Natural killer cell (primary cell): ENCODE data around the gene SOX10. TPM values are rescaled to one million over a fixed set of nuclear protein-coding genes. Genes with fewer than 3 reads are reported as not detected.

Source experiments
- ATAC-seq, 3 donors: fragments of 150-1000 bp in 2 of 3; fragments of 200-7000 bp in 1 of 3; cut with Tn5 transposase; 1 replicate in 1 of 3; 2 replicates in 2 of 3; pipeline ENCODE4 v1.10.0; 2021; ENCODE audit warnings: mild to moderate bottlenecking in 2 of 3, moderate library complexity in 2 of 3
- DNase-seq, 2 donors: peaks; one replicate each; pipeline versions ENCODE4 v3.0.0 to v3.0.0-alpha.2; 2013 to 2021; ENCODE audit warnings: mixed read lengths in 1 of 2
- H3K27ac ChIP-seq: one replicate; pipeline ENCODE4 v1.5.1; 2013; ENCODE audit warnings: mild to moderate bottlenecking, low read length
- H3K27me3 ChIP-seq: one replicate; pipeline ENCODE4 v1.6.1; 2013; ENCODE audit warnings: low read length; ENCODE audit not compliant: control insufficient read depth, insufficient read depth
- H3K36me3 ChIP-seq: one replicate; pipeline ENCODE4 v1.6.1; 2013; ENCODE audit warnings: low read length; ENCODE audit not compliant: control insufficient read depth, insufficient read depth
- H3K4me1 ChIP-seq: one replicate; pipeline ENCODE4 v1.6.1; 2013; ENCODE audit warnings: low read length; ENCODE audit not compliant: control insufficient read depth, insufficient read depth
- H3K4me3 ChIP-seq: one replicate; pipeline ENCODE4 v1.5.1; 2013; ENCODE audit warnings: low read length
- H3K9me3 ChIP-seq: one replicate; pipeline ENCODE4 v1.6.1; 2013; ENCODE audit warnings: low read length; ENCODE audit not compliant: control insufficient read depth, insufficient read depth
- H3K27ac Mint-ChIP-seq, 2 donors: one replicate each; pipeline ENCODE4 v1.8.0; 2022; ENCODE audit warnings: mild to moderate bottlenecking in 2 of 2, mixed read lengths in 2 of 2, moderate library complexity in 1 of 2
- H3K27me3 Mint-ChIP-seq, 2 donors: one replicate each; pipeline ENCODE4 v1.8.0; 2022; ENCODE audit warnings: low read depth in 2 of 2, mixed read lengths in 2 of 2
- H3K36me3 Mint-ChIP-seq: one replicate; pipeline ENCODE4 v1.8.0; 2022; ENCODE audit warnings: mixed read lengths
- H3K4me1 Mint-ChIP-seq, 2 donors: one replicate each; pipeline ENCODE4 v1.8.0; 2022; ENCODE audit warnings: mixed read lengths in 2 of 2
- H3K4me3 Mint-ChIP-seq: one replicate; pipeline ENCODE4 v1.8.0; 2022; ENCODE audit warnings: mild to moderate bottlenecking, moderate library complexity, mixed read lengths
- H3K9me3 Mint-ChIP-seq, 2 donors: one replicate each; pipeline ENCODE4 v1.8.0; 2022; ENCODE audit warnings: mixed read lengths in 2 of 2
- WGBS: methylation state at CpG from one replicate; pipeline ENCODE4 v1.1.7; 2013; ENCODE audit warnings: missing lambda C conversion rate; ENCODE audit not compliant: insufficient coverage; 5-methylcytosine and 5-hydroxymethylcytosine counted together
- intact Hi-C: fragments of 100-400 bp; cut with micrococcal nuclease; formaldehyde crosslinking; loops from one replicate; pipeline ENCODE4 v1.14.2; 2022
- total RNA-seq, 4 donors: library from RNA; stranded (reverse); fragments of 120-200 nt in 1 of 4; gene quantifications; one replicate each; pipeline versions ENCODE4 v1.2.3 to v1.2.4, GENCODE V29; 2013 to 2022
- TF ChIP-seq, protein P1 (sequence below): fragments of 200-600 bp; IDR thresholded peaks from one replicate; pipeline ENCODE4 v1.8.0; 2022; ENCODE audit warnings: antibody characterized with exemption

The SOX10 gene
- total RNA-seq, 3 donors from 2014 or later (not counting 1 experiment from before 2014, with no cell fraction given): not detected

DNA sequence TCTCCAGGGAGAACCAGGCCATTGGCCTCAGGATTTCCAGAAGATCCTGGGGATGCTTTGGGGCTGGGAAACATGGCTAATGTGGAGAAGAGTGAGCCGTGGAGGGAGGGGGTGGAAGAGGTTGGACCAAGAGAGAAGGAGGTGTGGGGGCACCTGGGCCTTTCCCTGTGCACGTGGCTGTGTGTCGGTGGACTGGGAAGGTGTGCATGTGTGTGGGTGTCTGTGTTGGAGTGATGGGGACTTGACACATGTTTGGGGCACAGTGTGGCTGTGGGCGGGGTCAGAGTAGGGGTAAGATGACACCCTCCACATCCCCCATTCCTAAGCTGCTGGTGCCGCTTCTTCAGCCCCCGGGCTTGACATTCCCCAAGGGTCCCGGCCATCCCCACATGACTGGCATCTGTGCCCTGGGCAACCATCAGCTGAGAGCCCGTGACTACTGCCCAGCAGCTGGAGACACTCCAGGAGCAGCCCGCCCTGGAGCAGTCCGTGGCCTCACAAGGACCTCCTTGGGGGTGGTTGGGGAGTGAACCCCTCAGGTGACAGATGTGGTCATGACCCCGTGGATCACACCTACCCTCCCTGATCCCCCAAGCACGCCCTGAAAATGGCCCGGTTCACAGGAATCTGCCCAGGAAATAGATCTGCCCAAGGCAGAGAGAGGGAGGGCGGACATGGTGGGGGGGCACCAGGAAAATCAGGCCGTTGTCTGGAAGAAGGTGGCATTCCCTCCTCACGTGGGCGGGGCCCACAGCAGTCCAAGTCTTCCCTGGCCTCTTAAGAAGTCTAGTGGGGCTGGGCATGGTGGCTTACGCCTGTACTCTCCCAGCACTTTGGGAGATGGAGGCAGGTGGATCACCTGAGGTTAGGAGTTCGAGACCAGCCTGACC is 34.8 kb upstream of the SOX10 start:
- TF ChIP-seq, protein P1, sequence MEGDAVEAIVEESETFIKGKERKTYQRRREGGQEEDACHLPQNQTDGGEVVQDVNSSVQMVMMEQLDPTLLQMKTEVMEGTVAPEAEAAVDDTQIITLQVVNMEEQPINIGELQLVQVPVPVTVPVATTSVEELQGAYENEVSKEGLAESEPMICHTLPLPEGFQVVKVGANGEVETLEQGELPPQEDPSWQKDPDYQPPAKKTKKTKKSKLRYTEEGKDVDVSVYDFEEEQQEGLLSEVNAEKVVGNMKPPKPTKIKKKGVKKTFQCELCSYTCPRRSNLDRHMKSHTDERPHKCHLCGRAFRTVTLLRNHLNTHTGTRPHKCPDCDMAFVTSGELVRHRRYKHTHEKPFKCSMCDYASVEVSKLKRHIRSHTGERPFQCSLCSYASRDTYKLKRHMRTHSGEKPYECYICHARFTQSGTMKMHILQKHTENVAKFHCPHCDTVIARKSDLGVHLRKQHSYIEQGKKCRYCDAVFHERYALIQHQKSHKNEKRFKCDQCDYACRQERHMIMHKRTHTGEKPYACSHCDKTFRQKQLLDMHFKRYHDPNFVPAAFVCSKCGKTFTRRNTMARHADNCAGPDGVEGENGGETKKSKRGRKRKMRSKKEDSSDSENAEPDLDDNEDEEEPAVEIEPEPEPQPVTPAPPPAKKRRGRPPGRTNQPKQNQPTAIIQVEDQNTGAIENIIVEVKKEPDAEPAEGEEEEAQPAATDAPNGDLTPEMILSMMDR: no peak
- Mint-ChIP-seq H3K27ac (peak overlapping the region in 1 of 2 donors; percentile 51), H3K36me3 (no peaks in the 10 kb centered on the region), H3K4me3 (no peak overlapping the region), H3K27me3 (peaks cover 0 to 4% of the 10 kb centered on the region in 2 donors), H3K4me1 (peaks cover 6 to 25% of the 10 kb centered on the region in 2 donors), H3K9me3 (no peaks in the 10 kb centered on the region)
- 87% methylated on average over 19 of the region's 19 CpGs for WGBS
- Histone ChIP-seq H3K27me3 (no peaks in the 10 kb centered on the region), H3K9me3 (no peaks in the 10 kb centered on the region), H3K27ac (no peak overlapping the region), H3K36me3 (no peaks in the 10 kb centered on the region), H3K4me3 (no peak overlapping the region), H3K4me1 (peaks cover 20% of the 10 kb centered on the region)
- ATAC-seq (no peak), DNase-seq (no peak)
- intact Hi-C loops: no loop called here

DNA sequence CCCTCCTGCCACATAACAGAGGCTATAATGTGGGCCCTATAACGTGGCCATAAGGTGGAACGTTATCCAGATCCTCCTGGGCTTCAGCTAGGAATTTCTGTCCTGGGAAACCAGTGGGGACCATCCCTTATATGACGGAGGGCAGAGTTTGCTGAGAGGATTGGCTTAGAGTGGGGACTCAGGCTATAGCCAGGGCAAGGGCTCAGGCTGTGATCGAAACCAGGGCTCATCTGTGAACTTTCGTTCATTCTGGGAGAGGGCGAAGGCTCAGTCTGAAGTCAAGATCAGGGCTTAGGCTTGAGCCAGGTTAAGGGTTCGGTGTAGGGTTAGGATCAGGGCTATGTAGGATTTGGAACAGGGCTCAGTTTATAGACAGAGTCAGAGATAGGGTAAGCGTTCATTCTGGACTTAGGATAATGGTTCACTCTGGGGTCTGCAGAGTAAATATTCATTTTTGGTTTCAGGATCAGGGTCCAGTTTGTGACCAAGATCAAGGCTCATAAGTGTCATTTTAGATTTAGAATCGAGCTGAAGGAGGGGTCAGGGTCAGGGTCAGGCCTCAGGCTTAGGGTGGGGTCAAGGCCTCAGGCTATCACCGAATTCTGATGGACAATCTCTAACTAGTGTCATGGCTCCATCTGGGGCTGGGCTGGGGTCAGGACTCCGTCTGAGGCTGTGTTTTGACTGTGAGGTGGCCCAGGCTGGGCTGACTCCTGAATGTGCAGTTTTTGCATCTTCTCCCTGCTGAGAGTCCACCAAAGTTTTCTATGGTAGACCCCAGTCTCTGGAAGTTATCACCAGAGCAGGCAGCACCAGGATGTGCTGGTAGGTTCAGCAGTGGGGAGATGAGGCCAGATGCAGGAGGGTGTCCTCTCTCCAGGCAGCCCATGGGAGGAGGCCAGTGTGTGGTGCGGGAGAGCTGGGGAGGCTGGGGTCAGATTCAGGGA is 33.9 kb upstream of the SOX10 start:
- peaks cover 20% of the 10 kb centered on the region for H3K4me1 ChIP-seq
- no peak overlapping the region for H3K4me3 ChIP-seq
- Mint-ChIP-seq H3K9me3 (no peaks in the 10 kb centered on the region), H3K27ac (peak overlapping the region in 1 of 2 donors; percentile 51), H3K4me1 (peaks cover 6 to 25% of the 10 kb centered on the region in 2 donors), H3K36me3 (no peaks in the 10 kb centered on the region), H3K4me3 (no peak overlapping the region), H3K27me3 (peaks cover 0 to 4% of the 10 kb centered on the region in 2 donors)
- H3K27ac ChIP-seq: no peak overlapping the region
- no peaks in the 10 kb centered on the region for H3K36me3 ChIP-seq
- ATAC-seq (no peak), DNase-seq (no peak)
- WGBS: 91% methylated on average over 12 of the region's 12 CpGs
- H3K9me3 ChIP-seq: no peaks in the 10 kb centered on the region
- no peaks in the 10 kb centered on the region for H3K27me3 ChIP-seq
- TF ChIP-seq, protein P1: no peak
- intact Hi-C loops: no loop called here

- H3K4me3 ChIP-seq: no peak overlapping the region
- H3K36me3 ChIP-seq: no peaks in the 10 kb centered on the region
- WGBS: 60% methylated on average over 7 of the region's 7 CpGs
- DNase-seq: no peak
- intact Hi-C loops: no loop called here
- Mint-ChIP-seq H3K27ac (peak overlapping the region in 1 of 2 donors; percentile 31), H3K4me3 (no peak overlapping the region), H3K9me3 (no peaks in the 10 kb centered on the region), H3K4me1 (peaks cover 6 to 25% of the 10 kb centered on the region in 2 donors), H3K27me3 (peaks cover 0 to 4% of the 10 kb centered on the region in 2 donors), H3K36me3 (no peaks in the 10 kb centered on the region)
- ATAC-seq: peak in 1 of 3 donors; percentile 45
- TF ChIP-seq, protein P1: no peak
- H3K4me1 ChIP-seq: peaks cover 20% of the 10 kb centered on the region
- H3K9me3 ChIP-seq: no peaks in the 10 kb centered on the region
- H3K27ac ChIP-seq: no peak overlapping the region
- H3K27me3 ChIP-seq: no peaks in the 10 kb centered on the region
Observed at GRCh38 chr22:38017272-38017920, 33.0 kb upstream of the SOX10 start.
